Stimulated activated CD8-positive, alpha-beta memory T cell treated with anti-CD3 and anti-CD28 coated beads, Interleukin-7, amount 100 ng/mL, for 1 hour (primary cell): ENCODE measurements around the gene PCDHB5.
"Not testable (repeated sequence)": the region's sequence is repeated elsewhere in the genome, so short reads cannot be mapped to it uniquely, and the experiment has no call there.

Experiments used
- DNase-seq, 2 donors: peaks; one replicate each; pipeline ENCODE4 v3.0.0-alpha.2; 2020; ENCODE audit warnings: low read depth in 2 of 2

Gene PCDHB5

DNA sequence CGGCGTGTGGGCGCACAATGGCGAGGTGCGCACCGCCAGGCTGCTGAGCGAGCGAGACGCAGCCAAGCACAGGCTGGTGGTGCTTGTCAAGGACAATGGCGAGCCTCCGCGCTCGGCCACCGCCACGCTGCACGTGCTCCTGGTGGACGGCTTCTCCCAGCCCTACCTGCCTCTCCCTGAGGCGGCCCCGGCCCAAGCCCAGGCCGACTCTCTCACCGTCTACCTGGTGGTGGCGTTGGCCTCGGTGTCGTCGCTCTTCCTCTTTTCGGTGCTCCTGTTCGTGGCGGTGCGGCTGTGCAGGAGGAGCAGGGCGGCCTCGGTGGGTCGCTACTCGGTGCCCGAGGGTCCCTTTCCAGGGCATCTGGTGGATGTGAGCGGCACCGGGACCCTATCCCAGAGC lies 17.1 kb downstream of the PCDHB5 start:
- not testable (repeated sequence) for DNase-seq

DNA sequence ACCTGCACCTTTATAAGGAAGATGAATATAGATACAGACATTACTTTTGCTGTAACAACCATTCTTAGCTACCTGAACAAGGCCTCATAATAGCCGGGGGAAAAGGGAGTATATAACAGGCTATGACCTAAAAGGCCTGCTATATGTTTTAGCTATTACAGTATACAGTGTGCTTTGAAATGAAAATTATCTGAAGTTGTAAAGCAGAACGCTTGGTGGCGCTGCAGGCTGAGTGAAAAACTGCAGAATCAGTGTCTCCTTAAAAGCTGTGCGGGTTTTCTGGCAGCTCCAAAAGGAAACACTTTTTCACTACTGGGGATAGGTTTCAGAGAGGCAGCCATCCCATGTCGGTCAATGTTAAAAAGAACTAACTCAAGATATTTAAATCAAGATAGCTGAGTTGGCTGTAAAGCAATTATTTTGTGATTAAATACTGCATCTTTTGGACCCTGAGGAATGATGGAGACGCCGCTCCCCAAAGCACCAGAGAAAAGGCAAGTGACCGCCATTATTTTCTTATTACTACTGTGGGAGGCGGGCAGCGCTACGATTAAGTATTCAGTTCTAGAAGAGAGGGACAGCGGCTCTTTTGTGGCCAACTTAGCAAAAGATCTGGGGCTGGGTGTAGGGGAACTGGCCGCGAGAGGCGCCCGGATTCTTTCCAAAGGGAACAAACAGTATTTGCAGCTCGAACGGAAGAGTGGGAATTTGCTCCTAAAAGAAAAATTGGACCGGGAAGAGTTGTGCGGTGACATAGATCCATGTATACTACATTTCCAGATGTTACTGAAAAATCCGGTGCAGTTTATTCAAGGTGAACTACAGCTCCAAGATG lies 20.8 kb downstream of the PCDHB5 start:
- no peak for DNase-seq

DNA sequence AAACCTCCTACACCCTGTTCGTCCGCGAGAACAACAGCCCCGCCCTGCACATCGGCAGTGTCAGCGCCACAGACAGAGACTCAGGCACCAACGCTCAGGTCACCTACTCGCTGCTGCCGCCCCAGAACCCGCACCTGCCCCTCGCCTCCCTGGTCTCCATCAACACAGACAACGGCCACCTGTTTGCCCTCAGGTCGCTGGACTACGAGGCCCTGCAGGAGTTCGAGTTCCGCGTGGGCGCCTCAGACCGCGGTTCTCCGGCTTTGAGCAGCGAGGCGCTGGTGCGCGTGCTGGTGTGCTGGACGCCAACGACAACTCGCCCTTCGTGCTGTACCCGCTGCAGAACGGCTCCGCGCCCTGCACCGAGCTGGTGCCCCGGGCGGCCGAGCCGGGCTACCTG lies 22.4 kb downstream of the PCDHB5 start:
- DNase-seq: not testable (repeated sequence)

DNA sequence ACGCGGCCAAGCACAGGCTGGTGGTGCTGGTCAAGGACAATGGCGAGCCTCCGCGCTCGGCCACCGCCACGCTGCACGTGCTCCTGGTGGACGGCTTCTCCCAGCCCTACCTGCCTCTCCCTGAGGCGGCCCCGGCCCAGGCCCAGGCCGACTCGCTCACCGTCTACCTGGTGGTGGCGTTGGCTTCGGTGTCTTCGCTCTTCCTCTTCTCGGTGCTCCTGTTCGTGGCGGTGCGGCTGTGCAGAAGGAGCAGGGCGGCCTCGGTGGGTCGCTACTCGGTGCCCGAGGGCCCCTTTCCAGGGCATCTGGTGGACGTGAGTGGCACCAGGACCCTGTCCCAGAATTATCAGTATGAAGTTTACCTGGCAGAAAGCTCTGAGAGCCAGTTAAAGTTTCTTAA lies 22.9 kb downstream of the PCDHB5 start:
- DNase-seq: not testable (repeated sequence)

DNA sequence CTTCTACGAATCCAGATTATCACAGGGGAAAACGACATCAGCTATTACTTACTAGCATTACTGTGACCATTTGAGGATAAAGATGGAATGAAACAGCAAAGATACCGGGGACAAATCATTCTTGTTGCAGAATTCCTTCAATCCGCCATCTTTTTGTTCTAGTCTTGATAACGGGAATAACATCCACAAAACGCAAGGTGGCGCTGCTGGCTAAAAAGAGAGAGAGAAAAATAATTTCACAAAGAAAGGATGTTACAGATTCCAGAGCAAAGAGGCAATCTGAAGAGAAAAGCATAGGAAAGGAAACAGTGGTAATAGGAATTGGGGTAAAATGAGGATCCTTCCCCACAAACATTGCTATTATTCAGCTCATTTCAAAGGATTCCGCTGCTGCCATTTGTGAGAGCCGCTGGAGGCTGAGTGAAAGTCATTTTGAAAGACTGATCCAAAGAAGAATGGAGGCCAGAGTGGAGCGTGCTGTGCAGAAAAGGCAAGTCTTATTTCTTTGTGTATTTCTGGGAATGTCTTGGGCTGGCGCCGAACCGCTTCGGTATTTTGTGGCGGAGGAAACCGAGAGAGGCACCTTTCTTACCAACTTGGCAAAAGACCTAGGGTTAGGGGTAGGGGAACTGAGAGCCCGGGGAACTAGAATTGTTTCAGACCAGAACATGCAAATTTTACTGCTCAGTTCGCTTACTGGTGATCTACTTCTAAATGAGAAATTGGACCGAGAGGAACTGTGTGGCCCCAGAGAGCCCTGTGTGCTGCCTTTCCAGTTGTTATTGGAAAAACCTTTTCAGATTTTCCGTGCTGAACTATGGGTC lies 37.6 kb downstream of the PCDHB5 start, which contains the start of gene PCDHB7:
TSS of gene PCDHB7 (plus strand) at position 264 of the 824 bp plus-strand sequence. CDS start at position 456, 192 bp downstream.
- DNase-seq: no peak

DNA sequence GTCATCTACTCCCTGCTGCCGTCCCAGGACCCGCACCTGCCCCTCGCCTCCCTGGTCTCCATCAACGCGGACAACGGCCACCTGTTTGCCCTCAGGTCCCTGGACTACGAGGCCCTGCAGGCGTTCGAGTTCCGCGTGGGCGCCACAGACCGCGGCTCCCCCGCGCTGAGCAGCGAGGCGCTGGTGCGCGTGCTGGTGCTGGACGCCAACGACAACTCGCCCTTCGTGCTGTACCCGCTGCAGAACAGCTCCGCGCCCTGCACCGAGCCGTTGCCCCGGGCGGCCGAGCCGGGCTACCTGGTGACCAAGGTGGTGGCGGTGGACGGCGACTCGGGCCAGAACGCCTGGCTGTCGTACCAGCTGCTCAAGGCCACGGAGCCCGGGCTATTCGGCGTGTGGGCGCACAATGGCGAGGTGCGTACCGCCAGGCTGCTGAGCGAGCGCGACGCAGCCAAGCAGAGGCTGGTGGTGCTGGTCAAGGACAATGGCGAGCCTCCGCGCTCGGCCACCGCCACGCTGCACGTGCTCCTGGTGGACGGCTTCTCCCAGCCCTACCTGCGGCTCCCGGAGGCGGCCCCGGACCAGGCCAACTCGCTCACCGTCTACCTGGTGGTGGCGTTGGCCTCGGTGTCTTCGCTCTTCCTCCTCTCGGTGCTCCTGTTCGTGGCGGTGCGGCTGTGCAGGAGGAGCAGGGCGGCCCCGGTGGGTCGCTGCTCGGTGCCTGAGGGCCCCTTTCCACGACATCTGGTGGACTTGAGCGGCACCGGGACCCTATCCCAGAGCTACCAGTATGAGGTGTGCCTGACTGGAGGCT lies 39.5 kb downstream of the PCDHB5 start:
- not testable (repeated sequence) for DNase-seq

DNA sequence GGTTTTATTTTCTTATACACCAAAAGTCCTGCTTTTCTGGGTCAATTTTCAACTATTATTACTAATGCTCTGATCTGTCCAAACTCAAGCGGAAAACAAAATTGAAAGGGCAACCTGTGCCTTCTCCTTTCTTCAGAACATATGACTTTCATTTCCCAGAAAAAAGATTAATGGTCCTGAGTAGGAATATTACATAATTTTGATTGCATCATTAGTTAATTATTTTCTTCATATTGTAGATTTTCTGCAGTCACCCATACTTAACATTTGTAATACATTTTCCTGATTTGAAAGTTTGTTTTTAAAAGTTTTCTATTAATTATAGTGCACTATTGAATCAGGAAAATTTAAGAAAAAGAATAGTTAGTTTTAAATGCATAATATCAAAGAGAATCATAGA lies 40.9 kb downstream of the PCDHB5 start:
- DNase-seq: no peak

- not testable (repeated sequence) for DNase-seq
Observed at GRCh38 chr5:141177577-141178191, 42.7 kb downstream of the PCDHB5 start, which contains the start of gene PCDHB8. Gene PCDHB8 (plus strand): TSS chr5:141177790. CDS start chr5:141178035, 245 bp downstream.

GRCh38 chr5:141179371-141179770 lies 44.4 kb downstream of the PCDHB5 start:
- not testable (repeated sequence) for DNase-seq

DNA sequence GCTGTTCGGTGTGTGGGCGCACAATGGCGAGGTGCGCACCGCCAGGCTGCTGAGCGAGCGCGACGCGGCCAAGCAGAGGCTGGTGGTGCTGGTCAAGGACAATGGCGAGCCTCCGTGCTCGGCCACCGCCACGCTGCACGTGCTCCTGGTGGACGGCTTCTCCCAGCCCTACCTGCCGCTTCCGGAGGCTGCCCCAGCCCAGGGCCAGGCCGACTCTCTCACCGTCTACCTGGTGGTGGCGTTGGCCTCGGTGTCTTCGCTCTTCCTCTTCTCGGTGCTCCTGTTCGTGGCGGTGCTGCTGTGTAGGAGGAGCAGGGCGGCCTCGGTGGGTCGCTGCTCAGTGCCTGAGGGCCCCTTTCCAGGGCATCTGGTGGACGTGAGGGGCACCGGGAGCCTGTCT lies 44.9 kb downstream of the PCDHB5 start:
- not testable (repeated sequence) for DNase-seq

GRCh38 chr5:141180313-141180712 lies 45.3 kb downstream of the PCDHB5 start:
- no peak for DNase-seq

DNA sequence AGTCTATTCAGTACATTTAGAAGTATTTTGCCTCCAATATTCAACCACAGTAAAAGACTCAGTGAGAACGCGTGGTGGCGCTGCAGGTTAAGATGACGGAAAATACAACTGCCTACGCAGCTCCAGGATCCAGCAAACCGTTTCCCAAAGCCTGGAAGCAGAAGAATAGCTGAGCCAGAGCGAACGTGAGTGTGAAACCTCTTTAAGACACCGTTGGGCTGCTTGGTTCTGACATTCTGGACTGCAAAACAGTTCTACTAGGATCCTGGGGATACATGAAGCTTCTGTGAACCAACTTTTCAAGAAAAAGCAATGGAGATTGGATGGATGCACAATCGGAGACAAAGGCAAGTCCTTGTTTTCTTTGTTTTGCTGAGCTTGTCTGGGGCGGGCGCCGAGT lies 47.2 kb downstream of the PCDHB5 start, which contains the start of gene PCDHB16:
TSS of gene PCDHB16 (plus strand) at position 140 of the 400 bp plus-strand sequence. CDS start at position 313, 173 bp downstream.
- DNase-seq: no peak

DNA sequence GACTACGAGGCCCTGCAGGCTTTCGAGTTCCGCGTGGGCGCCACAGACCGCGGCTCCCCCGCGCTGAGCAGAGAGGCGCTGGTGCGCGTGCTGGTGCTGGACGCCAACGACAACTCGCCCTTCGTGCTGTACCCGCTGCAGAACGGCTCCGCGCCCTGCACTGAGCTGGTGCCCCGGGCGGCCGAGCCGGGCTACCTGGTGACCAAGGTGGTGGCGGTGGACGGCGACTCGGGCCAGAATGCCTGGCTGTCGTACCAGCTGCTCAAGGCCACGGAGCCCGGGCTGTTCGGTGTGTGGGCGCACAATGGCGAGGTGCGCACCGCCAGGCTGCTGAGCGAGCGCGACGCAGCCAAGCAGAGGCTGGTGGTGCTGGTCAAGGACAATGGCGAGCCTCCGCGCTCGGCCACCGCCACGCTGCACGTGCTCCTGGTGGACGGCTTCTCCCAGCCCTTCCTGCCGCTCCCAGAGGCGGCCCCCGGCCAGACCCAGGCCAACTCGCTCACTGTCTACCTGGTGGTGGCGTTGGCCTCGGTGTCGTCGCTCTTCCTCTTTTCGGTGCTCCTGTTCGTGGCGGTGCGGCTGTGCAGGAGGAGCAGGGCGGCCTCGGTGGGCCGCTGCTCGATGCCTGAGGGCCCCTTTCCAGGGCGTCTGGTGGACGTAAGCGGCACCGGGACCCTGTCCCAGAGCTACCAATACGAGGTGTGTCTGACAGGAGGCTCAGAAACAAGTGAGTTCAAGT lies 49.3 kb downstream of the PCDHB5 start:
- DNase-seq: not testable (repeated sequence)

GRCh38 chr5:141186897-141187512 lies 52.0 kb downstream of the PCDHB5 start, which contains the start of gene PCDHB9:
Gene PCDHB9 (plus strand): TSS chr5:141187161. CDS start chr5:141187319, 158 bp downstream.
- DNase-seq: no peak
